ENCODE measurements around the gene DSG2.
"Not testable (repeated sequence)": the region's sequence is repeated elsewhere in the genome, so short reads cannot be mapped to it uniquely, and the experiment has no call there.

The DSG2 gene

DNA sequence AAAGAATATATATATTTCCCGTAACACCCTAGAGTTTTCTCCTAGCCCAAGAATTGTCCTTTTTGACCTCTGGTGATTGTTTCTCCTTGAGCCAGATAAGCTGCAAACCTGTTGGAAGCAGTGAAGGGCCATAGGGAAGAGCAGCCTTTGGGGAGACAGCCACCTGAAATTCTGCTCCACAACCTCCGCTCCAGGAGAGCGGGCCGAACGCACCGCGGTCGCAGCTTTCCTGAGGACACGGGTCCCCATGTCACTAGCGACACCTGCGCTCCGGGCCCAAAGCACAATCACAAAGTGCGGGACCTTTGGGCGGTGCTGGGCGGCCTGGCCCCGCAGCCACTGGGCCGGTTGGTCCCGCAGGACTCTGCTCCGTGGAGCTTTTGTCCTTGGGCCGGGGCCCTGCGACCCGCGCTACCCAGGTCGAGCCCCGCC, 557 bp upstream of the DSG2 start:
- FAIRE-seq (no peak), DNase-seq (ENCODE audit: insufficient read length, low spot score) (no peak)
- TF ChIP-seq SPI1 (IDR thresholded peaks at IDR 0.05; ENCODE audit: low read depth, low read length) (no peak), PAX5 (IDR thresholded peaks at IDR 0.05; ENCODE audit: insufficient read depth, low read length, severe bottlenecking) (no peak), POU2F2 (IDR thresholded peaks at IDR 0.05; ENCODE audit: low read depth, low read length) (no peak), POLR2AphosphoS5 (IDR thresholded peaks at IDR 0.05; ENCODE audit: low read depth, low read length) (no peak), TAF1 (IDR thresholded peaks at IDR 0.05; ENCODE audit: low read depth, low read length) (no peak), POLR2A (IDR thresholded peaks at IDR 0.05; ENCODE audit: low read depth, low read length) (no peak)

DNA sequence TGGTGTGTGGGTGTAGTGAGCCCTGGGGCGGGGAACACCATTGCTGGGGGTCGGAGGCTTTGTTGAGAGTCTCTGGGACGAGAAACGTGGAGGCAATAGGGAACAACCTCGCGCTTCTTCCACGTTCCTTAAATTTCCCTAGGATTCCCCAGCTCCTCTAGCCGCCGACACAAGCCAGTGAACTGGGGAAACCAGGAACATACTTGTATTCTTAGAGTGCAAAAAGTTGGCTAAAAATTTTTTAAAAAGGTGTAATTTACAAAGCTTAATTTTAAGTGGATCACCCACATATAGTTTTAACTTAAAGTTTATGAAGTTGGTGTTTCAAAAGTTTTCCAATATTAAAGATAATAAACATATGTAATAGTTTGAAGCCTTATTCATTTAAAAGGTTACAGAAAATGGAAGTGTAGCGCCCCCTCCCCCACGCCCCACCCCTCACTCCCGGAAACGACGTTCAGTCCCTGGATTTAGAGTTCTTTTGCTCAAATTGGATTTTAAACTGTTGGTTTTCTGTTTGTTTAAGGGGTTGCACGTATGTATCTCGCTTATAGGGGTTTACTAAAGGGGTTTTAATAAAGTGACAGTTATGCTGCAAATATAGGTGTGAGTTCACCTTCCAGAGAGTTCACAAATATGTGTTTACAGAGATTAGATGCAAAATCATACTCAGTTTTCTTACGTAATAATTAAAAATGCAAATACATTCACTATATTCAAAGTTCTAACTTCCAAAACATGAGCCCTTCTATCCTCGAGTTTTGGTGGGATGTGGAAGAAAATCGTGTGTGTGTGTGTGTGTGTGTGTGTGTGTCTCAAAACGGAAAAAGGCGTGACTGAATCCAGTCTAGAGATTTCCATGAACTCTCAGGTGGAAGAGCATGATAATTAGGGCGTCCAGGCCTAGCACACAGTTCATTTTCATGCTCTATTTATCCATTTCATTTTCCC, 872 bp downstream of the DSG2 start:
- FAIRE-seq (no peak), DNase-seq (ENCODE audit: insufficient read length, low spot score) (no peak)
- TF ChIP-seq TAF1 (IDR thresholded peaks at IDR 0.05; ENCODE audit: low read depth, low read length): no peak
- no peak for TF ChIP-seq POU2F2 (IDR thresholded peaks at IDR 0.05; ENCODE audit: low read depth, low read length)
- no peak for TF ChIP-seq POLR2AphosphoS5 (IDR thresholded peaks at IDR 0.05; ENCODE audit: low read depth, low read length)
- TF ChIP-seq POLR2A (IDR thresholded peaks at IDR 0.05; ENCODE audit: low read depth, low read length): no peak
- no peak for TF ChIP-seq PAX5 (IDR thresholded peaks at IDR 0.05; ENCODE audit: insufficient read depth, low read length, severe bottlenecking)
- no peak for TF ChIP-seq SPI1 (IDR thresholded peaks at IDR 0.05; ENCODE audit: low read depth, low read length)

DNA sequence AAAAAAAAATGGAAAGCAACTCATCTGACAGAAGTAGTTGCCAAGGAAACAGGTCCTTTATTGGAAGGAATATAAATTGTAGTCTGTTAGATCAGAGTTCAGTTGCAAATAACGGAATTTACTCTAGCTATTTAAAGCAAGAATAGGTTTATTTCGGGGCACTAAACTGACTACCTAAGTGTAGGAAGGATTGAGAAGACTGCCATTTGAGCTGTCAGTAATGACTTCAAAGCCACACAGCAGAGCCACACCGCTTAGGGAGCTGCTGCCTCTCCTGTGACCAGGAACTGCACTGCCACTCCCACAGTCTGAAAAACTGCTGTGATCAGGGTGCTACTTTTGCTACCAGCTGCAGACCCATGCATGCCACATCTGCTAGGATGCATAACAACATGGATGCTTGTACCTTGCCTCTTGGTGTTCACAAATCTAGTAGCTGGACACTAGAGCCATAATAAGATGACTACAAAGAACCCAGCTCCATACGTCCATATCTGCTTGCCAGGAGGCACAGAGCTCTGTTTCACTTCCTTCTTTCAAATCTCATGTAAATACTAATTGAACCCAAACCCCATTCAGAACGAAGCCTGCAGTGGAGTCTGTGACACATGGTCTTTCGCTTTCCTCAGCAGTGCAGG, 2.2 kb downstream of the DSG2 start:
- TF ChIP-seq POLR2A (IDR thresholded peaks at IDR 0.05; ENCODE audit: low read depth, low read length): peak; percentile 46
- peak; percentile 56; the same call in 1 of the 2 replicates for TF ChIP-seq POU2F2 (IDR thresholded peaks at IDR 0.05; ENCODE audit: low read depth, low read length)
- TF ChIP-seq TAF1 (IDR thresholded peaks at IDR 0.05; ENCODE audit: low read depth, low read length): 0 out of 2 replicates have a peak, but pooled peaks have one; percentile 34
- no peak; the same call in none of the 2 replicates for TF ChIP-seq POLR2AphosphoS5 (IDR thresholded peaks at IDR 0.05; ENCODE audit: low read depth, low read length)
- peak; percentile 99 for TF ChIP-seq SPI1 (IDR thresholded peaks at IDR 0.05; ENCODE audit: low read depth, low read length)
- TF ChIP-seq PAX5 (IDR thresholded peaks at IDR 0.05; ENCODE audit: insufficient read depth, low read length, severe bottlenecking): no peak
- FAIRE-seq (peak; percentile 96), DNase-seq (ENCODE audit: insufficient read length, low spot score) (peak; percentile 35)

DNA sequence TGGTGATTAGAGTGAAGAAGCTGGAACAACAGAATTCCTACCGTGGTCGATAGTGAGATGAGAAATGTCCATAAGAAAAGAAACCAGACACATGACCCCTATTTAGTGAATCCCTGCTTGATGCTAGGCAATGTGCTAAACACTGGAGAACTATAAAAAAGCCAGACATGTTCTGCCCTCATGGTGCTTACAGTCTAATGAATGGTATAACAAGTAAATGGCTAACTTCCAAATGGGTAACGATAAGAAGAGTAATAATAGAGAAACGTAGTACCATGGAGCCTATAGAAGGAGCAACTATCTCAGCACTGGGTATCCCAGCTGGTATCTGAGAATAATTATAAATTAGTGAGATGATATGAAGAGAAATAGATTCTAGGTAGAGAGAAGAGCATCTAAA, 5.0 kb downstream of the DSG2 start:
- no peak for TF ChIP-seq POLR2AphosphoS5 (IDR thresholded peaks at IDR 0.05; ENCODE audit: low read depth, low read length)
- no peak for TF ChIP-seq POLR2A (IDR thresholded peaks at IDR 0.05; ENCODE audit: low read depth, low read length)
- TF ChIP-seq SPI1 (IDR thresholded peaks at IDR 0.05; ENCODE audit: low read depth, low read length): no peak
- TF ChIP-seq TAF1 (IDR thresholded peaks at IDR 0.05; ENCODE audit: low read depth, low read length): no peak
- TF ChIP-seq PAX5 (IDR thresholded peaks at IDR 0.05; ENCODE audit: insufficient read depth, low read length, severe bottlenecking): no peak
- DNase-seq (ENCODE audit: insufficient read length, low spot score): no peak
- no peak for FAIRE-seq

DNA sequence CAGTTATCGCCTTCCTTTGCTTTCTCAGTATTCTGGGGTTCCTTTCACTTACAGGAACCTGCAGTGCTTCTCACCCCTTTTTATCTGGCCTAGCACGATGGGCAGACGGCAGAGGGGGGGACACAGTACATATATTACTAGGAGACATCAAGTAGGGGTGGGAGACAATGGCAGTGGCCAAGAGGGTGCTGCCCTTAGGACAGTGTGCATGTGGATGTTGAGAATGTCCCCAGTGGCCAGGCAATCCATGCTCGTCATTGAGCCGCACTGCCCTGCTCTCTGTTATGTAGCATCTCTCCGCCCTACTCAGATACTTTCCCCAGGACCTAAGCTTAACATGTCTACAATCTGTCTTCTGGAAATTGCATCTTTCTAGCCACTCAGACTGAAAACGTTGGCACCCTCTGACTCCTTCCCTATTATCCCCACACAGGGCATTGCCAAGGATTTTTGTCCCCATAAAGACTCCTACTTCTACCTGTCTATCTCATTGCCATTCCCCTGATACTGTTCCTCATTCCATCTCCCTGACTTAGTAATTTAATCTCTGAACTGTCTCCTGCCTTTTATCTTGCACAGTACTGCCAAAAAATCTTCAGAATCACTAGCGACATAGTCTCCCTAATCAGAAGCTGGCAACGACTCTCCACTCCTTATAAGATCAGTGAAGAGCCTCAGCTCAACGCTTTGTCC, 6.6 kb downstream of the DSG2 start:
- no peak for FAIRE-seq
- no peak for TF ChIP-seq SPI1 (IDR thresholded peaks at IDR 0.05; ENCODE audit: low read depth, low read length)
- TF ChIP-seq TAF1 (IDR thresholded peaks at IDR 0.05; ENCODE audit: low read depth, low read length): no peak
- no peak for TF ChIP-seq PAX5 (IDR thresholded peaks at IDR 0.05; ENCODE audit: insufficient read depth, low read length, severe bottlenecking)
- TF ChIP-seq POLR2A (IDR thresholded peaks at IDR 0.05; ENCODE audit: low read depth, low read length): no peak
- TF ChIP-seq POLR2AphosphoS5 (IDR thresholded peaks at IDR 0.05; ENCODE audit: low read depth, low read length): no peak
- TF ChIP-seq POU2F2 (IDR thresholded peaks at IDR 0.05; ENCODE audit: low read depth, low read length): no peak
- DNase-seq (ENCODE audit: insufficient read length, low spot score): no peak

DNA sequence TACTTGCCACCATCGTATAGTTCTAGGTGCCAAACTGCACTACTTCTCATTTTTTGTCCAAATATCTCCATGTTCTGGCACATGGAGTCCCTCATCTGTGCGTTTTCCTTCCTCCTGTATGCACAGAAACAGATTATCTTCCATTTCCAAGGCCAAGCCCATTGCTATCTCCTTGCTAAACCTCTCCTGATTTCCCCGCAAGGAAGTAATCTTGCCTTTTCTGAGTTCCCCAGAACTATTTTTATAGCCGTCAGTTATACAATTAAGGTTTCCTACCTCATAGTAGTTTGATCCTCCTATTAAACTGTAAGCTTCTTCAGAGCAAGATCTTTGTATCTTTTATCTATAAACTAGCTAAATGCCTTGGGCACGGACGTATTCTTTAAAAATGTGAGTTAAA, 7.2 kb downstream of the DSG2 start:
- FAIRE-seq (no peak), DNase-seq (ENCODE audit: insufficient read length, low spot score) (no peak)
- TF ChIP-seq SPI1 (IDR thresholded peaks at IDR 0.05; ENCODE audit: low read depth, low read length) (no peak), POU2F2 (IDR thresholded peaks at IDR 0.05; ENCODE audit: low read depth, low read length) (no peak), POLR2AphosphoS5 (IDR thresholded peaks at IDR 0.05; ENCODE audit: low read depth, low read length) (no peak), POLR2A (IDR thresholded peaks at IDR 0.05; ENCODE audit: low read depth, low read length) (no peak), PAX5 (IDR thresholded peaks at IDR 0.05; ENCODE audit: insufficient read depth, low read length, severe bottlenecking) (no peak), TAF1 (IDR thresholded peaks at IDR 0.05; ENCODE audit: low read depth, low read length) (no peak)

GRCh38 chr18:31506024-31506742, 8.2 kb downstream of the DSG2 start:
- FAIRE-seq (no peak), DNase-seq (ENCODE audit: insufficient read length, low spot score) (no peak)
- TF ChIP-seq TAF1 (IDR thresholded peaks at IDR 0.05; ENCODE audit: low read depth, low read length): no peak
- no peak for TF ChIP-seq POU2F2 (IDR thresholded peaks at IDR 0.05; ENCODE audit: low read depth, low read length)
- no peak for TF ChIP-seq PAX5 (IDR thresholded peaks at IDR 0.05; ENCODE audit: insufficient read depth, low read length, severe bottlenecking)
- TF ChIP-seq SPI1 (IDR thresholded peaks at IDR 0.05; ENCODE audit: low read depth, low read length): no peak
- no peak for TF ChIP-seq POLR2A (IDR thresholded peaks at IDR 0.05; ENCODE audit: low read depth, low read length)
- no peak for TF ChIP-seq POLR2AphosphoS5 (IDR thresholded peaks at IDR 0.05; ENCODE audit: low read depth, low read length)

DNA sequence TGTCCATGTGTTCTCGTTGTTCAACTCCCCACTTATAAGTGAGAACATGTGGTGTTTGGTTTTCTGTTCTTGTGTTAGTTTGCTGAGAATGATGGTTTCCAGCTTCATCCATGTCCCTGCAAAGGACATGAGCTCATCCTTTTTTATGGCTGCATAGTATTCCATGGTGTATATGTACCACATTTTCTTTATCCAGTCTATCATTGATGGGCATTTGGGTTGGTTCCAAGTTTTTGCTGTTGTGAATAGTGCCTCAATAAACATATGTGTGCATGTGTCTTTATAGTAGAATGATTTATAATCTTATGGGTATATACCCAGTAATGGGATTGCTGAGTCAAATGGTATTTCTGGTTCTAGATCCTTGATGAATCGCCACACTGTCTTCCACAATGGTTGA, 9.1 kb downstream of the DSG2 start:
- FAIRE-seq; DNase-seq (ENCODE audit: insufficient read length, low spot score): not testable (repeated sequence)

All from GM12891 (cell line).